HG02840 (cell line): ENCODE data around the gene CENPC.
"Not testable (repeated sequence)": the region's sequence is repeated elsewhere in the genome, so short reads cannot be mapped to it uniquely, and the experiment has no call there.

Experiments used
- ATAC-seq: cut with Tn5 transposase; IDR thresholded peaks from one replicate; pipeline ENCODE4 v1.9.1; 2021; ENCODE audit warnings: mild to moderate bottlenecking, moderate library complexity, moderate number of reproducible peaks; ENCODE audit not compliant: unreplicated experiment, low FRiP score

CENPC gene

GRCh38 chr4:67483868-67484602 lies 61.3 kb downstream of the CENPC start:
- ATAC-seq, result no peak

GRCh38 chr4:67480810-67481209 lies 64.5 kb downstream of the CENPC start:
- ATAC-seq, result no peak

GRCh38 chr4:67475155-67475554 lies 70.1 kb downstream of the CENPC start:
- no peak for ATAC-seq

- no peak for ATAC-seq
Observed at GRCh38 chr4:67470871-67471270, 74.4 kb downstream of the CENPC start.

- ATAC-seq, result no peak
Observed at GRCh38 chr4:67468830-67469229, 76.5 kb downstream of the CENPC start.

GRCh38 chr4:67466751-67467150 lies 78.6 kb downstream of the CENPC start:
- ATAC-seq, result no peak

GRCh38 chr4:67465763-67466052 lies 79.6 kb downstream of the CENPC start:
- ATAC-seq, result no peak

GRCh38 chr4:67465032-67465762 lies 80.1 kb downstream of the CENPC start:
- ATAC-seq, result no peak

- ATAC-seq, result no peak
Observed at GRCh38 chr4:67460574-67460973, 84.7 kb downstream of the CENPC start.

GRCh38 chr4:67459164-67459563 lies 86.1 kb downstream of the CENPC start:
- ATAC-seq, result no peak

- ATAC-seq, result no peak
Observed at GRCh38 chr4:67456577-67457196, 88.6 kb downstream of the CENPC start.

GRCh38 chr4:67452846-67453205 lies 92.5 kb downstream of the CENPC start:
- ATAC-seq, result not testable (repeated sequence)

- ATAC-seq, result no peak
Observed at GRCh38 chr4:67452100-67452845, 93.0 kb downstream of the CENPC start.

GRCh38 chr4:67451464-67451863 lies 93.8 kb downstream of the CENPC start:
- ATAC-seq, result no peak

- no peak for ATAC-seq
Observed at GRCh38 chr4:67448621-67449020, 96.7 kb downstream of the CENPC start.

- no peak for ATAC-seq
Observed at GRCh38 chr4:67447873-67448272, 97.4 kb downstream of the CENPC start.

GRCh38 chr4:67446811-67447210 lies 98.5 kb downstream of the CENPC start:
- ATAC-seq, result no peak

- ATAC-seq, result not testable (repeated sequence)
Observed at GRCh38 chr4:67445881-67446280, 99.4 kb downstream of the CENPC start.

GRCh38 chr4:67438975-67439374 lies 106.3 kb downstream of the CENPC start:
- ATAC-seq, result no peak

GRCh38 chr4:67437974-67438713 lies 107.2 kb downstream of the CENPC start:
- no peak for ATAC-seq
